MM.1S (cell line): ENCODE data around the gene TMEM81.

Experiments
- EZH2 ChIP-seq: fragments of 300-600 bp; sonication (generic); optimal IDR thresholded peaks from 2 replicates; pipeline ENCODE3; 2017; ENCODE audit warnings: low read depth, mild to moderate bottlenecking, antibody characterized with exemption, low read length, mixed read lengths
- EZH2phosphoT487 ChIP-seq: fragments of 300-600 bp; sonication (generic); IDR thresholded peaks from 2 replicates; pipeline ENCODE4 v1.6.1; 2018; ENCODE audit warnings: antibody characterized with exemption, low read length
- TF ChIP-seq, protein P1 (sequence below): fragments of 300-600 bp; sonication (generic); IDR thresholded peaks from 2 replicates; pipeline ENCODE4 v1.5.1; 2016; ENCODE audit warnings: antibody characterized with exemption, low read length, mixed read lengths

GRCh38 chr1:205044741-205045140 lies 39.5 kb downstream of the TMEM81 start:
- TF ChIP-seq, protein P1, sequence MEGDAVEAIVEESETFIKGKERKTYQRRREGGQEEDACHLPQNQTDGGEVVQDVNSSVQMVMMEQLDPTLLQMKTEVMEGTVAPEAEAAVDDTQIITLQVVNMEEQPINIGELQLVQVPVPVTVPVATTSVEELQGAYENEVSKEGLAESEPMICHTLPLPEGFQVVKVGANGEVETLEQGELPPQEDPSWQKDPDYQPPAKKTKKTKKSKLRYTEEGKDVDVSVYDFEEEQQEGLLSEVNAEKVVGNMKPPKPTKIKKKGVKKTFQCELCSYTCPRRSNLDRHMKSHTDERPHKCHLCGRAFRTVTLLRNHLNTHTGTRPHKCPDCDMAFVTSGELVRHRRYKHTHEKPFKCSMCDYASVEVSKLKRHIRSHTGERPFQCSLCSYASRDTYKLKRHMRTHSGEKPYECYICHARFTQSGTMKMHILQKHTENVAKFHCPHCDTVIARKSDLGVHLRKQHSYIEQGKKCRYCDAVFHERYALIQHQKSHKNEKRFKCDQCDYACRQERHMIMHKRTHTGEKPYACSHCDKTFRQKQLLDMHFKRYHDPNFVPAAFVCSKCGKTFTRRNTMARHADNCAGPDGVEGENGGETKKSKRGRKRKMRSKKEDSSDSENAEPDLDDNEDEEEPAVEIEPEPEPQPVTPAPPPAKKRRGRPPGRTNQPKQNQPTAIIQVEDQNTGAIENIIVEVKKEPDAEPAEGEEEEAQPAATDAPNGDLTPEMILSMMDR = no peak
- TF ChIP-seq EZH2 = no peak
- no peak for TF ChIP-seq EZH2phosphoT487
